Smooth muscle cell of the coronary artery (primary cell): ENCODE measurements around the gene USP17L29. TPM values are rescaled to one million over a fixed set of nuclear protein-coding genes. Genes with fewer than 3 reads are reported as not detected.

Experiments used
- total RNA-seq: library from RNA; depleted of rRNA; stranded (reverse); fragments of >200 nt; gene quantifications from 2 replicates; pipeline ENCODE4 v1.2.3, GENCODE V29; 2014; ENCODE audit warnings: low replicate concordance

USP17L29 gene
- total RNA-seq, result not detected in 2 replicates

DNA sequence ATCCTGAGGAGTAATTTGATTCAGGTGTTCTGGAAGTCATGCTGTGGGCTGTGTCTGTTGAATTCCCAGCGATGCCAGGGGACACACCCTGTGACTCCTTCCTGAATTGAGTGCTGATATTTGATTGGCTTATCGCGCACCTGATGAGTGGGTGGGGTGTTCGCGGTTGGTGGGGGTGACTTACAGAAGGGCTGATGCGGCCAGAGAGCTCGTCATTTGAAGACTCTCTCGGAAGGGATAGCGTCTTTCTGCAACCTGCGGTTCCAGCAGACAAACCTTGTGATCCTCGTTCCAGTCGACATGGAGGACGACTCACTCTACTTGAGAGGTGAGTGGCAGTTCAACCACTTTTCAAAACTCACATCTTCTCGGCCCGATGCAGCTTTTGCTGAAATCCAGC is at the start of gene USP17L29:
Gene USP17L29 (plus strand): TSS at position 301 of the 400 bp plus-strand sequence. CDS start 0 bp downstream, at position 301.

GRCh38 chr4:9324865-9325264 is 28.6 kb upstream of the USP17L29 start, which contains the start of gene USP17L24:
TSS of gene USP17L24 (plus strand) at chr4:9325165. CDS start at chr4:9325165, 0 bp downstream.

GRCh38 chr4:9329611-9330010 is 23.8 kb upstream of the USP17L29 start, which contains the start of gene USP17L25:
TSS of gene USP17L25 (plus strand) at chr4:9329911. CDS start at chr4:9329911, 0 bp downstream.

GRCh38 chr4:9334358-9334757 is 19.1 kb upstream of the USP17L29 start, which contains the start of gene USP17L26:
TSS of gene USP17L26 (plus strand) at chr4:9334658. CDS start at chr4:9334658, 0 bp downstream.

DNA sequence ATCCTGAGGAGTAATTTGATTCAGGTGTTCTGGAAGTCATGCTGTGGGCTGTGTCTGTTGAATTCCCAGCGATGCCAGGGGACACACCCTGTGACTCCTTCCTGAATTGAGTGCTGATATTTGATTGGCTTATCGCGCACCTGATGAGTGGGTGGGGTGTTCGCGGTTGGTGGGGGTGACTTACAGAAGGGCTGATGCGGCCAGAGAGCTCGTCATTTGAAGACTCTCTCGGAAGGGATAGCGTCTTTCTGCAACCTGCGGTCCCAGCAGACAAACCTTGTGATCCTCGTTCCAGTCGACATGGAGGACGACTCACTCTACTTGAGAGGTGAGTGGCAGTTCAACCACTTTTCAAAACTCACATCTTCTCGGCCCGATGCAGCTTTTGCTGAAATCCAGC is 14.3 kb upstream of the USP17L29 start, which contains the start of gene USP17L5:
Gene USP17L5 (plus strand): TSS at position 301 of the 400 bp plus-strand sequence. CDS start 0 bp downstream, at position 301.

GRCh38 chr4:9343848-9344247 is 9.6 kb upstream of the USP17L29 start, which contains the start of gene USP17L27:
TSS of gene USP17L27 (plus strand) at chr4:9344148. CDS start at chr4:9344148, 0 bp downstream.

GRCh38 chr4:9348593-9348992 is 4.8 kb upstream of the USP17L29 start, which contains the start of gene USP17L28:
TSS of gene USP17L28 (plus strand) at chr4:9348893. CDS start at chr4:9348893, 0 bp downstream.

GRCh38 chr4:9362829-9363228 is 9.4 kb downstream of the USP17L29 start, which contains the start of gene USP17L30:
TSS of gene USP17L30 (plus strand) at chr4:9363129. CDS start at chr4:9363129, 0 bp downstream.

Other genes with a start within 250 kb of the USP17L29 start
- gene FAM90A26, start 183.2 kb upstream of the USP17L29 start, total RNA-seq, result not detected in 2 replicates
- gene USP17L10, start 143.0 kb upstream of the USP17L29 start, total RNA-seq, result not detected in 2 replicates
- not detected in 2 replicates for gene USP17L11, start 138.2 kb upstream of the USP17L29 start, total RNA-seq
- gene USP17L12, start 133.5 kb upstream of the USP17L29 start, total RNA-seq, result not detected in 2 replicates
- not detected in 2 replicates for gene USP17L13, start 128.7 kb upstream of the USP17L29 start, total RNA-seq
- not detected in 2 replicates for gene USP17L15, start 119.3 kb upstream of the USP17L29 start, total RNA-seq
- not detected in 2 replicates for gene USP17L17, start 109.8 kb upstream of the USP17L29 start, total RNA-seq
- not detected in 2 replicates for gene USP17L18, start 105.0 kb upstream of the USP17L29 start, total RNA-seq
- gene USP17L19, start 100.3 kb upstream of the USP17L29 start, total RNA-seq, result not detected in 2 replicates
- not detected in 2 replicates for gene USP17L20, start 95.5 kb upstream of the USP17L29 start, total RNA-seq
- not detected in 2 replicates for gene USP17L21, start 90.8 kb upstream of the USP17L29 start, total RNA-seq
- not detected in 2 replicates for gene USP17L22, start 86.0 kb upstream of the USP17L29 start, total RNA-seq
- gene USP17L24, start 28.5 kb upstream of the USP17L29 start, total RNA-seq, result not detected in 2 replicates
- not detected in 2 replicates for gene USP17L25, start 23.7 kb upstream of the USP17L29 start, total RNA-seq
- not detected in 2 replicates for gene USP17L26, start 19.0 kb upstream of the USP17L29 start, total RNA-seq
- not detected in 2 replicates for gene USP17L5, start 14.2 kb upstream of the USP17L29 start, total RNA-seq
- gene USP17L27, start 9.5 kb upstream of the USP17L29 start, total RNA-seq, result not detected in 2 replicates
- not detected in 2 replicates for gene USP17L28, start 4.7 kb upstream of the USP17L29 start, total RNA-seq
- gene USP17L30, start 9.5 kb downstream of the USP17L29 start, total RNA-seq, result not detected in 2 replicates
- gene DEFB131A, start 90.8 kb downstream of the USP17L29 start, total RNA-seq, result not detected in 2 replicates